Upper lobe of right lung (tissue), 1 donor: ENCODE data around the gene HPS3. TPM values are rescaled to one million over a fixed set of nuclear protein-coding genes. Genes with fewer than 3 reads are reported as not detected.

Experiments used
- ATAC-seq: fragments of 200-7000 bp; cut with Tn5 transposase; one replicate; pipeline ENCODE4 v1.9.1; 2020; ENCODE audit warnings: mild to moderate bottlenecking, moderate library complexity
- DNase-seq: peaks from one replicate; pipeline ENCODE4 v3.0.0-alpha.2; 2020
- H3K27ac ChIP-seq: fragments of 200-600 bp; one replicate; pipeline ENCODE4 v1.8.0; 2022
- H3K27me3 ChIP-seq: fragments of 200-600 bp; one replicate; pipeline ENCODE4 v1.8.0; 2022; ENCODE audit warnings: mild to moderate bottlenecking
- H3K36me3 ChIP-seq: fragments of 200-600 bp; one replicate; pipeline ENCODE4 v1.8.0; 2022
- H3K4me1 ChIP-seq: fragments of 200-600 bp; one replicate; pipeline ENCODE4 v1.8.0; 2022
- H3K4me3 ChIP-seq: fragments of 200-600 bp; one replicate; pipeline ENCODE4 v1.8.0; 2022; ENCODE audit warnings: mild to moderate bottlenecking
- H3K9me3 ChIP-seq: fragments of 200-600 bp; one replicate; pipeline ENCODE4 v1.8.0; 2022
- CTCF ChIP-seq: fragments of 200-600 bp; IDR thresholded peaks from one replicate; pipeline ENCODE4 v1.8.0; 2022; ENCODE audit warnings: antibody characterized with exemption
- intact Hi-C: fragments of 100-400 bp; cut with DNase I; formaldehyde crosslinking; loops from one replicate; pipeline ENCODE4 v1.11.0; 2022
- total RNA-seq: library from RNA; stranded (reverse); fragmentation: NEBNext Ultra II Directional; extraction: Animal tissue kit (Norgen Biotek cat#: 25700); gene quantifications from one replicate; pipeline ENCODE4 v1.2.1, GENCODE V29; 2021
- donor health status: DM: no; HTN: yes; CAD: no; lungs with severe emphysema.

HPS3 gene
- total RNA-seq, 1 donor from 2014 or later, result 19.9 TPM

- H3K9me3 ChIP-seq, result no peaks in the 10 kb centered on the region
- no peak overlapping the region for H3K27ac ChIP-seq
- no peak overlapping the region for H3K4me3 ChIP-seq
- ATAC-seq (peak; percentile 66), DNase-seq (no peak)
- no peaks in the 10 kb centered on the region for H3K27me3 ChIP-seq
- intact Hi-C loops, result no loop called here
- no peaks in the 10 kb centered on the region for H3K36me3 ChIP-seq
- H3K4me1 ChIP-seq, result no peaks in the 10 kb centered on the region
- no peak for TF ChIP-seq CTCF
Measured at GRCh38 chr3:149203758-149204157, 74.3 kb downstream of the HPS3 start.

- Histone ChIP-seq H3K36me3 (no peaks in the 10 kb centered on the region), H3K4me1 (no peaks in the 10 kb centered on the region), H3K27ac (no peak overlapping the region), H3K27me3 (no peaks in the 10 kb centered on the region), H3K4me3 (no peak overlapping the region), H3K9me3 (no peaks in the 10 kb centered on the region)
- no peak for TF ChIP-seq CTCF
- no peak for ATAC-seq
- intact Hi-C loops, result no loop called here
- no peak for DNase-seq
Measured at GRCh38 chr3:149204390-149204991, 75.1 kb downstream of the HPS3 start.

- no peaks in the 10 kb centered on the region for H3K27me3 ChIP-seq
- H3K4me1 ChIP-seq, result no peaks in the 10 kb centered on the region
- no peak for ATAC-seq
- intact Hi-C loops, result no loop called here
- TF ChIP-seq CTCF, result no peak
- H3K36me3 ChIP-seq, result no peaks in the 10 kb centered on the region
- no peak overlapping the region for H3K27ac ChIP-seq
- no peaks in the 10 kb centered on the region for H3K9me3 ChIP-seq
- no peak for DNase-seq
- no peak overlapping the region for H3K4me3 ChIP-seq
Measured at GRCh38 chr3:149207475-149207874, 78.0 kb downstream of the HPS3 start.

GRCh38 chr3:149209431-149209830 lies 80.0 kb downstream of the HPS3 start:
- DNase-seq (no peak), ATAC-seq (no peak)
- H3K27ac ChIP-seq, result no peak overlapping the region
- intact Hi-C loops, result no loop called here
- H3K4me1 ChIP-seq, result no peaks in the 10 kb centered on the region
- no peaks in the 10 kb centered on the region for H3K27me3 ChIP-seq
- H3K9me3 ChIP-seq, result no peaks in the 10 kb centered on the region
- no peak overlapping the region for H3K4me3 ChIP-seq
- H3K36me3 ChIP-seq, result no peaks in the 10 kb centered on the region
- TF ChIP-seq CTCF, result no peak

GRCh38 chr3:149212386-149212785 lies 82.9 kb downstream of the HPS3 start:
- intact Hi-C loops, result no loop called here
- H3K4me1 ChIP-seq, result peaks cover 7% of the 10 kb centered on the region
- TF ChIP-seq CTCF, result no peak
- no peak overlapping the region for H3K27ac ChIP-seq
- H3K27me3 ChIP-seq, result no peaks in the 10 kb centered on the region
- no peaks in the 10 kb centered on the region for H3K36me3 ChIP-seq
- DNase-seq (no peak), ATAC-seq (no peak)
- no peak overlapping the region for H3K4me3 ChIP-seq
- no peaks in the 10 kb centered on the region for H3K9me3 ChIP-seq

- H3K4me1 ChIP-seq, result peaks cover 7% of the 10 kb centered on the region
- no peaks in the 10 kb centered on the region for H3K36me3 ChIP-seq
- no peaks in the 10 kb centered on the region for H3K9me3 ChIP-seq
- no peak overlapping the region for H3K27ac ChIP-seq
- H3K4me3 ChIP-seq, result no peak overlapping the region
- intact Hi-C loops, result no loop called here
- H3K27me3 ChIP-seq, result no peaks in the 10 kb centered on the region
- DNase-seq (no peak), ATAC-seq (no peak)
- no peak for TF ChIP-seq CTCF
Measured at GRCh38 chr3:149214702-149215101, 85.3 kb downstream of the HPS3 start.
